Suppressor macrophage treated with lipopolysaccharide for 1 hour (primary cell): ENCODE results near the gene DPYSL3.

Experiments
- DNase-seq, 3 donors: peaks; one replicate each; pipeline ENCODE4 v3.0.0-alpha.2; 2020 to 2022

Gene DPYSL3

GRCh38 chr5:147467973-147468508 lies 41.8 kb downstream of the DPYSL3 start:
- no peak for DNase-seq

GRCh38 chr5:147466360-147466980 lies 43.4 kb downstream of the DPYSL3 start:
- no peak for DNase-seq

- no peak for DNase-seq
Measured at GRCh38 chr5:147465747-147466146, 44.1 kb downstream of the DPYSL3 start.

- DNase-seq = peak; percentile 56 to 63 (median 59)
Measured at GRCh38 chr5:147464211-147464610, 45.7 kb downstream of the DPYSL3 start.

GRCh38 chr5:147461915-147462314 lies 48.0 kb downstream of the DPYSL3 start:
- DNase-seq = no peak

GRCh38 chr5:147460380-147460779 lies 49.5 kb downstream of the DPYSL3 start:
- DNase-seq = no peak

- no peak for DNase-seq
Measured at GRCh38 chr5:147458581-147458980, 51.3 kb downstream of the DPYSL3 start.

GRCh38 chr5:147455822-147456450 lies 53.9 kb downstream of the DPYSL3 start:
- DNase-seq = no peak

GRCh38 chr5:147454996-147455677 lies 54.7 kb downstream of the DPYSL3 start:
- peak in 2 of 3 donors; percentile 11 to 26 for DNase-seq

- peak; percentile 87 to 96 (median 93) for DNase-seq
Measured at GRCh38 chr5:147453875-147454814, 55.7 kb downstream of the DPYSL3 start.

- DNase-seq = no peak
Measured at GRCh38 chr5:147452165-147452811, 57.6 kb downstream of the DPYSL3 start.

- no peak for DNase-seq
Measured at GRCh38 chr5:147451193-147451592, 58.7 kb downstream of the DPYSL3 start.

- no peak for DNase-seq
Measured at GRCh38 chr5:147450606-147451005, 59.3 kb downstream of the DPYSL3 start.

GRCh38 chr5:147448766-147449165 lies 61.1 kb downstream of the DPYSL3 start:
- DNase-seq = no peak

GRCh38 chr5:147446523-147446922 lies 63.3 kb downstream of the DPYSL3 start:
- no peak for DNase-seq

GRCh38 chr5:147445917-147446316 lies 64.0 kb downstream of the DPYSL3 start:
- no peak for DNase-seq

GRCh38 chr5:147445090-147445489 lies 64.8 kb downstream of the DPYSL3 start:
- DNase-seq = no peak

GRCh38 chr5:147442224-147442623 lies 67.6 kb downstream of the DPYSL3 start:
- DNase-seq = no peak

- DNase-seq = no peak
Measured at GRCh38 chr5:147441191-147441695, 68.6 kb downstream of the DPYSL3 start.

- DNase-seq = peak; percentile 59 to 72 (median 69)
Measured at GRCh38 chr5:147439254-147439653, 70.6 kb downstream of the DPYSL3 start.

GRCh38 chr5:147437161-147437596 lies 72.7 kb downstream of the DPYSL3 start:
- peak; percentile 54 to 72 (median 58) for DNase-seq

GRCh38 chr5:147436596-147436995 lies 73.3 kb downstream of the DPYSL3 start:
- peak in 2 of 3 donors; percentile 29 to 54 for DNase-seq
